Upper lobe of left lung (tissue), 4 donors: ENCODE results near the gene LYRM4.

Experiments used
- EP300 ChIP-seq, 4 donors: sonication (generic); formaldehyde crosslinking; IDR thresholded peaks; one replicate each; pipeline ENCODE4 v1.5.1; 2017; ENCODE audit warnings: antibody characterized with exemption in 4 of 4, control low read depth in 2 of 4
- POLR2A ChIP-seq, 4 donors: fragments of 450-650 bp; IDR thresholded peaks; one replicate each; pipeline ENCODE4 v1.5.1; 2016 to 2017; ENCODE audit warnings: antibody characterized with exemption in 4 of 4, mild to moderate bottlenecking in 2 of 4
- POLR2AphosphoS5 ChIP-seq, 2 donors: sonication (generic); formaldehyde crosslinking; IDR thresholded peaks; one replicate each; pipeline ENCODE4 v1.5.1; 2017; ENCODE audit warnings: antibody characterized with exemption in 2 of 2
- TF ChIP-seq, protein P1 (sequence below), 6 experiments: fragments of 450-650 bp in 4 of 6; fragments of 200-600 bp in 2 of 6; sonication (generic) in 2 of 6; IDR thresholded peaks; one replicate each; pipeline ENCODE4 v1.5.1; 2016 to 2019; ENCODE audit warnings: antibody characterized with exemption in 6 of 6

DNA sequence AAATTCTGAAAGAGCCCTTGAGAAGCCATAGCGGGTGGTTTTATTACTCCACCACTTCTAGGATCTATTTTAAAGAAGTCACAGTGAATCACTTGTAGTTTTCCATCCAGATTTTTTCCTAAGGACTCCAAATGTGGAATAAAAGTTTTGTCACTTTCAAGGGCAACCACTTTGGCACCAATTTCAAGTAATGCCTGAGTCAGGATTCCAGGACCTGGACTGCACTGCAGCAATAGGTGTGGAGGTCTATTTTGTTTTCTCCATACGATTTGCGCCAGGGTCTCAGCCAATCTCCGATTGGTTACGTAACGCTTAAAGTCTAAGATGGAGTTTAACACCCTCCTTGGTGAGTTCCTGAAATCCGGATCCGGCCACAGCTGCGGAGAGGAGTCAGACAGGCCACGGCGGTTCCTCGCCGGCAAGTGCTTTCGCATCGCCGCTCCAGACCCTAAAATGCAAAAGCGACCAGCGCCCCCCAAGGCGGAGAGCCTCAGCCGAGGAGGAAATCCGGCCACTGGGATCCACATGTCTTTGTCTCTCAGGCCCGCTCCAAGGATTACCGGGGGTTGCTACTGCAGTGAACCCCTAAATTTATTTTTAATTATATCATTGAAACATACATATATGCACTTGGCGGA, 194.2 kb downstream of the LYRM4 start:
- no peak for TF ChIP-seq POLR2A (IDR thresholded peaks at IDR 0.05)
- TF ChIP-seq, protein P1, sequence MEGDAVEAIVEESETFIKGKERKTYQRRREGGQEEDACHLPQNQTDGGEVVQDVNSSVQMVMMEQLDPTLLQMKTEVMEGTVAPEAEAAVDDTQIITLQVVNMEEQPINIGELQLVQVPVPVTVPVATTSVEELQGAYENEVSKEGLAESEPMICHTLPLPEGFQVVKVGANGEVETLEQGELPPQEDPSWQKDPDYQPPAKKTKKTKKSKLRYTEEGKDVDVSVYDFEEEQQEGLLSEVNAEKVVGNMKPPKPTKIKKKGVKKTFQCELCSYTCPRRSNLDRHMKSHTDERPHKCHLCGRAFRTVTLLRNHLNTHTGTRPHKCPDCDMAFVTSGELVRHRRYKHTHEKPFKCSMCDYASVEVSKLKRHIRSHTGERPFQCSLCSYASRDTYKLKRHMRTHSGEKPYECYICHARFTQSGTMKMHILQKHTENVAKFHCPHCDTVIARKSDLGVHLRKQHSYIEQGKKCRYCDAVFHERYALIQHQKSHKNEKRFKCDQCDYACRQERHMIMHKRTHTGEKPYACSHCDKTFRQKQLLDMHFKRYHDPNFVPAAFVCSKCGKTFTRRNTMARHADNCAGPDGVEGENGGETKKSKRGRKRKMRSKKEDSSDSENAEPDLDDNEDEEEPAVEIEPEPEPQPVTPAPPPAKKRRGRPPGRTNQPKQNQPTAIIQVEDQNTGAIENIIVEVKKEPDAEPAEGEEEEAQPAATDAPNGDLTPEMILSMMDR (IDR thresholded peaks at IDR 0.05), result no peak
- no peak for TF ChIP-seq EP300 (IDR thresholded peaks at IDR 0.05)
- TF ChIP-seq POLR2AphosphoS5 (IDR thresholded peaks at IDR 0.05), result no peak
